ENCODE data around the gene NAGPA.
"Not testable (repeated sequence)": the region's sequence is repeated elsewhere in the genome, so short reads cannot be mapped to it uniquely, and the experiment has no call there.

DNA sequence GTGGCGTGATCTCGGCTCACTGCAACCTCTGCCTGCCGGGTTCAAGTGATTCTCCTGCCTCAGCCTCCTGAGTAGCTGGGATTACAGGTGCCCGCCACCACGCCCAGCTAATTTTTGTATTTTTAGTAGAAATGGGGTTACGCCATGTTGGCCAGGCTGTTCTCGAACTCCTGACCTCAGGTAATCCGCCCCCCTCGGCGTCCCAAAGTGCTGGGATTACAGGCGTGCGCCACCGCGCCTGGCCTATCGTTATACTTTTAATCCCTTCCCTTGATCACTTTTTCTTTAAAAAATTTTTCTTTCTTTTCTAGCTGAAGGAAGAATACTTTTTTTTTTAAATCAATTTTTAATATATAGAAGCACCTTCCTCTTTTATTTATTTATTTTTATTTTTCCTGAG, 40.0 kb upstream of the NAGPA start:
- TF ChIP-seq, protein P1, sequence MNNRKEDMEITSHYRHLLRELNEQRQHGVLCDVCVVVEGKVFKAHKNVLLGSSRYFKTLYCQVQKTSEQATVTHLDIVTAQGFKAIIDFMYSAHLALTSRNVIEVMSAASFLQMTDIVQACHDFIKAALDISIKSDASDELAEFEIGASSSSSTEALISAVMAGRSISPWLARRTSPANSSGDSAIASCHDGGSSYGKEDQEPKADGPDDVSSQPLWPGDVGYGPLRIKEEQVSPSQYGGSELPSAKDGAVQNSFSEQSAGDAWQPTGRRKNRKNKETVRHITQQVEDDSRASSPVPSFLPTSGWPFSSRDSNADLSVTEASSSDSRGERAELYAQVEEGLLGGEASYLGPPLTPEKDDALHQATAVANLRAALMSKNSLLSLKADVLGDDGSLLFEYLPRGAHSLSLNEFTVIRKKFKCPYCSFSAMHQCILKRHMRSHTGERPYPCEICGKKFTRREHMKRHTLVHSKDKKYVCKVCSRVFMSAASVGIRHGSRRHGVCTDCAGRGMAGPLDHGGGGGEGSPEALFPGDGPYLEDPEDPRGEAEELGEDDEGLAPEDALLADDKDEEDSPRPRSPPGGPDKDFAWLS (CRISPR knock-in tag; IDR thresholded peaks at IDR 0.05; ENCODE audit: borderline replicate concordance): not testable (repeated sequence)
- not testable (repeated sequence) for TF ChIP-seq ZSCAN12 (CRISPR knock-in tag; IDR thresholded peaks at IDR 0.05)

Data from HepG2 (cell line).